PFSK-1 (cell line): ENCODE results near the gene ATP2A2.

ENCODE experiments used
- FOXP2 ChIP-seq: optimal IDR thresholded peaks from 2 replicates; pipeline ENCODE3; 2011; ENCODE audit warnings: borderline replicate concordance, control low read depth, inconsistent platforms; ENCODE audit not compliant: insufficient read depth; ENCODE audit errors: extremely low read length, extremely low read depth
- POLR2AphosphoS5 ChIP-seq: IDR thresholded peaks from 2 replicates; pipeline ENCODE4 v1.6.1; 2012; ENCODE audit warnings: low read depth, mild to moderate bottlenecking, control low read depth, low read length, moderate library complexity
- SIN3A ChIP-seq: IDR thresholded peaks from 2 replicates; pipeline ENCODE4 v1.6.1; 2012; ENCODE audit warnings: mild to moderate bottlenecking, low read length, moderate library complexity, borderline replicate concordance; ENCODE audit not compliant: insufficient read depth
- TAF1 ChIP-seq: IDR thresholded peaks from 2 replicates; pipeline ENCODE4 v1.6.1; 2012; ENCODE audit warnings: low read length, control low read depth, borderline replicate concordance; ENCODE audit not compliant: insufficient read depth
- TF ChIP-seq, protein P1 (sequence below), 2 experiments: IDR thresholded peaks; 2 replicates each; pipeline versions ENCODE4 v1.6.1 to v1.8.0; 2011 to 2012; ENCODE audit warnings: low read depth in 2 of 2, low read length in 2 of 2, control low read depth in 1 of 2, inconsistent platforms in 1 of 2, mild to moderate bottlenecking in 1 of 2, moderate library complexity in 1 of 2; ENCODE audit not compliant: insufficient read depth in 1 of 2

The ATP2A2 gene

DNA sequence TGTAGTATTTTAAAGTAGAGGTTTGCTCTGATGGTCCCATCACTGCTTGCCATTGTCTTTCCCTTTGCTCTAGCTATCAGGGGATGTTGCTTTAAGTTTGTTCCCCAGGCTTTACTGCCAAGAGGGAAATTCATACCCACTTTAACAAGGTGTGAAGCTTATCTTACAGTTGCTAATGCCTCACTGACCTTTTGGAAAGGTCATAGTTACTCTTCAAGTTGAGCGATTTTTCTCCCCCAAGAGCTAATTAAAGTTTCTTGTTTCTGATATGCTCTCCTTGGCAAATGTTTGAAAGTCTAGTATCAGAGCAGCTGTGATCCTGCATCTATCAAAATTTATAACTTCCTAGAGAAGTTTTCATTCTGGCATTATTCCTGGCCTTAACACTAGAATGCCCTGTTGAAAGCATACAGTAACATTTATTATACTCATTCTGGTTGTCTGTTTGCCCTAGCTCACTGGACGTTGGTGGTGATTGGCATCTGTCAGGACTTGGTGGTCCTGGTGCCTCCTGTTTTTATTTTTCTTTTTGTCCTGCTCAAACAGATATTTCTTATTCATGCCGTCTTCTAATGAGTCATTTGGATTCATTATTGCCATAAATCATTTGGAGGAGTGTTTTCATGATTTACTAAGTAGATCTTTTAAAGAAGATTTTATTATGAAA, 8.1 kb downstream of the ATP2A2 start:
- TF ChIP-seq, protein P1, sequence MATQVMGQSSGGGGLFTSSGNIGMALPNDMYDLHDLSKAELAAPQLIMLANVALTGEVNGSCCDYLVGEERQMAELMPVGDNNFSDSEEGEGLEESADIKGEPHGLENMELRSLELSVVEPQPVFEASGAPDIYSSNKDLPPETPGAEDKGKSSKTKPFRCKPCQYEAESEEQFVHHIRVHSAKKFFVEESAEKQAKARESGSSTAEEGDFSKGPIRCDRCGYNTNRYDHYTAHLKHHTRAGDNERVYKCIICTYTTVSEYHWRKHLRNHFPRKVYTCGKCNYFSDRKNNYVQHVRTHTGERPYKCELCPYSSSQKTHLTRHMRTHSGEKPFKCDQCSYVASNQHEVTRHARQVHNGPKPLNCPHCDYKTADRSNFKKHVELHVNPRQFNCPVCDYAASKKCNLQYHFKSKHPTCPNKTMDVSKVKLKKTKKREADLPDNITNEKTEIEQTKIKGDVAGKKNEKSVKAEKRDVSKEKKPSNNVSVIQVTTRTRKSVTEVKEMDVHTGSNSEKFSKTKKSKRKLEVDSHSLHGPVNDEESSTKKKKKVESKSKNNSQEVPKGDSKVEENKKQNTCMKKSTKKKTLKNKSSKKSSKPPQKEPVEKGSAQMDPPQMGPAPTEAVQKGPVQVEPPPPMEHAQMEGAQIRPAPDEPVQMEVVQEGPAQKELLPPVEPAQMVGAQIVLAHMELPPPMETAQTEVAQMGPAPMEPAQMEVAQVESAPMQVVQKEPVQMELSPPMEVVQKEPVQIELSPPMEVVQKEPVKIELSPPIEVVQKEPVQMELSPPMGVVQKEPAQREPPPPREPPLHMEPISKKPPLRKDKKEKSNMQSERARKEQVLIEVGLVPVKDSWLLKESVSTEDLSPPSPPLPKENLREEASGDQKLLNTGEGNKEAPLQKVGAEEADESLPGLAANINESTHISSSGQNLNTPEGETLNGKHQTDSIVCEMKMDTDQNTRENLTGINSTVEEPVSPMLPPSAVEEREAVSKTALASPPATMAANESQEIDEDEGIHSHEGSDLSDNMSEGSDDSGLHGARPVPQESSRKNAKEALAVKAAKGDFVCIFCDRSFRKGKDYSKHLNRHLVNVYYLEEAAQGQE (IDR thresholded peaks at IDR 0.05; ENCODE audit: insufficient read depth in 1 of 2, low read depth in 2 of 2, low read length in 2 of 2): no peak
- TF ChIP-seq TAF1 (no peak), FOXP2 (no peak), SIN3A (no peak)

GRCh38 chr12:110289711-110290078, 8.6 kb downstream of the ATP2A2 start:
- TF ChIP-seq FOXP2 (no peak), POLR2AphosphoS5 (no peak), SIN3A (no peak), TAF1 (no peak)
- TF ChIP-seq, protein P1 (IDR thresholded peaks at IDR 0.05; ENCODE audit: insufficient read depth in 1 of 2, low read depth in 2 of 2, low read length in 2 of 2): no peak

DNA sequence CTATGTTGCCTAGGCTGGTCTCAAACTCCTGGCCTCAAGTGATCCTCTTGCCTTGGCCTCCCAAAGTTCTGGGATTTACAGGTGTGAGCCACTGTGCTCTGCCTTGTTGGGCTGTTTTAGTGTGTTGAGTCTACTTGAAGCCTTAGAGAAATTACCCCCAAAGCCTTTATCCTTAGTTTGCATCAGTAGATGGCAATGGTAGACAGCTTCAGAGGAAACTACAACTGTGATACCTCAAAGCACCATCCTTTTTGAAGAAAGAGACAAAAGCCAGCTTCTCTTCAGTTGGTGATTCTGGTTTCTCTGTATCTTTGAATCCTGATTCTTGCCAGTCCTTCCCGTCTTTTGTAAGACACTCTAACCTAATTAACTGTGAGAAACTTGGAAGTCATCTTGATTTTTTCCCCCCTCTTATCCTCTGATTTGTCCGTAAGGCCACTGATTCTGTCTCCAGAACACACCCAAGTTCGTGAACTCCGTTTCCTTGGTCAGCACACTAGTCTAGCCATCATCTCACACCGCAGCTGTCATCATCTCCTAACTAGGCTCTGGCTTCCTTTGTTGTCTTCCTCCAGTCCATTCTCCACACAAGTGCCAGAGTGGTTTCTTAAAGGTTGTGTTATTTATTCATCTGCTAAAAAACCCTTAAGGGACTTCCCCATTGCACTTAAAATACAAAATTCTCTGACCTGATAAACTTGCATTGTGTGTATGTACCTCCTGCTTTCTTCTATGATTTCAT, 20.2 kb downstream of the ATP2A2 start:
- no peak; the same call in 1 of the 2 replicates for TF ChIP-seq POLR2AphosphoS5
- TF ChIP-seq, protein P1 (IDR thresholded peaks at IDR 0.05; ENCODE audit: insufficient read depth in 1 of 2, low read depth in 2 of 2, low read length in 2 of 2): no peak
- TF ChIP-seq TAF1: no peak
- no peak for TF ChIP-seq SIN3A
- TF ChIP-seq FOXP2: no peak

- TF ChIP-seq SIN3A (no peak), TAF1 (no peak), FOXP2 (no peak), POLR2AphosphoS5 (no peak)
- TF ChIP-seq, protein P1 (IDR thresholded peaks at IDR 0.05; ENCODE audit: insufficient read depth in 1 of 2, low read depth in 2 of 2, low read length in 2 of 2): no peak
Measured at GRCh38 chr12:110304061-110304551, 23.1 kb downstream of the ATP2A2 start.
